ENCODE data around the gene DND1. TPM values are rescaled to one million over a fixed set of nuclear protein-coding genes. Genes with fewer than 3 reads are reported as not detected.

The DND1 gene
- 0.18 and 0.30 TPM in 2 replicates for total RNA-seq

DNA sequence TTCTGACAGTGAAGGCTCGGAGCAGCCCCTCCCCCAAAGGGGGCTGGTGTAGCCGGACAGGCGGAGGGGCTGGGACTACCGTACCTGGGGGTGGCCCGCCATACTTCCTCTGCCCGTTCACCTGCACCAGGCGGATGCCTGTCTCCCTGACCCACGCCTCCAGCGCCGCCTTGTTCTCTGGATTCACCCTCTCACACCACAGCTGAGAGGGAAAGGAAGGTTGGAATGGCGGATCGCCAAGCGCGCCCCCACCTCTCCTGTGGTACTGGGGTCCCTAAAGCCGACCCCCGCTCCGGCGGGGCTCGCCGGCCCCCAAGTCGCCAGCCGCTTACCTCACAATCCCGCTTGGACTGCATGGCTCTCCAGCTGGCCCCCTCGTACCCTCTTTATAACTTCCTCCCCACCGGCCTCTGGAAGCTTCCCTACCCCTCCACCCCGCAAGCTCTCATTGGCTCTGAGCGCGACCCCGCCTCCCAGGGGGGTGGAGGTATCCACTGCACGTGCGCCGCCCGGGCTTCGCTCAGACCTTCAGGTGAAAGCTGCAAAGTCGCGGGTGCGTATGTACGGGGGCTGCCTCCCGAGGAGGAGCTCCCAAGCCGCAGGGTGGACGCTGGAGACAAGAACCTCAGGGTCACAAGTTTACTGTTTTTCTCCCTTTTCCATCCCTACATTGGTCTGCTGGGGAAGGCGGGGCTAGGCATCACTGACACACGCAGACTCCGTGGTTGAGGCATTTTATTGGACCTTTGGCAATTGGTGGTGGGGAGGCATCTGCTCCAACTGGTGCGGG, at the start of gene DND1:
DND1 (minus strand) TSS at position 390 of the 790 bp plus-strand sequence; CDS start at position 356, 34 bp downstream.

GRCh38 chr5:140700177-140701144, 27.1 kb upstream of the DND1 start, which contains the start of gene ZMAT2:
Gene ZMAT2 (plus strand): TSS chr5:140700447. CDS start chr5:140700461, 14 bp downstream.

GRCh38 chr5:140690941-140691924, 17.9 kb upstream of the DND1 start, which contains the start of the genes HARS1 and HARS2:
Gene HARS1 (minus strand): TSS chr5:140691370. CDS start chr5:140691304, 66 bp downstream.
Gene HARS2 (plus strand): TSS chr5:140691455. CDS start chr5:140691649, 194 bp downstream.

DNA sequence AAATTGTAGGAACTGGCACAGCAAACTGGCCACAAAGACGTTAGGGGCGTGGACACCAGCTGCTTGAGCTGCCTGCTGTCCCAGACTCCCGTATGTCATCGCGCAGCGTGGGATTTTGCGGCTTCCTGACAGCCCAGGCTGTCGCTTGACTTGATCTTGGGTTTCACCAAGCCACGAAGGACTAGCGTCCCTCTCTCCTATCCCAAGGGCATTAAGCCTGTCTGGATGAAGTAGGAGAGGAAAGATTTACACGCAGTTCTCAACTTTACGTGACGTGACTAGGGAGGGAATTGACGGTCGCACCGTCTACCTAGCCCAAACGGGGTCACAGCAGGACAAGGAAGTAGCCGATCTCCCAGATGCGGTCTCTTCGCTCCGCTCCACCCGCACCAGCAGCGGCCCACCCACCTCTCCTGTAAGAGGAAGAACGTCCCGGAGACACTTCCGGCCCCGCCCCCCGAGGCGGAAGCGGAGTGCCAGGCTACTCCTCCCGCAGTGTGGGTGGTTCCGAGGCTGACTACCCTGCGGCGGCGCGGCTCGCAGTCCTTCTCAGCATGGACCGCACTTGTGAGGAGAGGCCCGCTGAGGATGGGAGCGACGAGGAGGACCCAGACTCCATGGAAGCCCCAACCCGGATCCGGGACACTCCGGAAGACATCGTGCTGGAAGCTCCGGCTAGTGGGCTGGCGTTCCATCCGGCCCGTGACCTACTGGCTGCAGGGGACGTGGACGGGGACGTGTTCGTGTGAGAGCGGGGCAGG, 8.8 kb downstream of the DND1 start, which contains the start of gene WDR55:
WDR55 (plus strand) TSS at position 546 of the 761 bp plus-strand sequence; CDS start at position 555, 9 bp downstream.

GRCh38 chr5:140639148-140639981, 34.0 kb downstream of the DND1 start, which contains the start of gene TMCO6:
Gene TMCO6 (plus strand): TSS chr5:140639451. CDS start chr5:140639528, 77 bp downstream.

DNA sequence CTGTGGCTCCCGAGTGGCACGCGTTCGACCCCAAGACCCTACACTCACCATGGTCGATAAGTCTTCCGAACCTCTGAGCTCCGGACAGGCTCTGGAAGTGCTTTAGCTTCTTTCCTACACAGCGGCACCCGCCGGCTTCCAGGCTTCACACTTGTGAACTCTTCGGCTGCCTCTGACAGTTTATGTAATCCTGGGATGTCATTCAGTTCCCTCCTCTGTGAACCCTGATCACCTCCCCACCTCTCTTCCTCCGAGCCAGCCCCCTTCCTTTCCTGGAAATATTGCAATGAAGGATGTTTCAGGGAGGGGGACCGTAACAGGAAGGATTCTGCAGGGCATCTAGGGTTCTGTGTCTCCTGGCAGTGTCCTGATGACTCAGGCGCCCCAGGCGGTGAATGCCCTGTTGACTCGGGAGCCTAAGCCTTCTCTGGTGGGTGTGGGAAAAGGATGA, 40.3 kb downstream of the DND1 start, which contains the start of gene CD14:
CD14 (minus strand) TSS at position 155 of the 451 bp plus-strand sequence; CDS start at position 51, 104 bp downstream.

Other genes starting within 250 kb of the DND1 start
- gene EIF4EBP3, start 125.9 kb downstream of the DND1 start, total RNA-seq = 0.28 TPM in 1 of 2 replicates, not detected in the other
- gene SRA1, start 116.1 kb downstream of the DND1 start, total RNA-seq = 37.7 and 40.6 TPM in 2 replicates
- 19.2 and 24.1 TPM in 2 replicates for gene APBB3, start 109.0 kb downstream of the DND1 start, total RNA-seq
- gene SLC35A4, start 108.7 kb downstream of the DND1 start, total RNA-seq = 13.1 and 35.8 TPM in 2 replicates
- gene CD14, start 40.4 kb downstream of the DND1 start, total RNA-seq = 0.55 and 0.59 TPM in 2 replicates
- 3.6 and 5.8 TPM in 2 replicates for gene TMCO6, start 34.1 kb downstream of the DND1 start, total RNA-seq
- 12.5 and 38.0 TPM in 2 replicates for gene NDUFA2, start 25.9 kb downstream of the DND1 start, total RNA-seq
- gene IK, start 25.7 kb downstream of the DND1 start, total RNA-seq = 81.7 and 91.5 TPM in 2 replicates
- gene WDR55, start 8.7 kb downstream of the DND1 start, total RNA-seq = 19.3 and 26.9 TPM in 2 replicates
- 60.3 and 81.0 TPM in 2 replicates for gene HARS1, start 17.8 kb upstream of the DND1 start, total RNA-seq
- gene HARS2, start 17.9 kb upstream of the DND1 start, total RNA-seq = 28.2 and 34.6 TPM in 2 replicates
- 50.9 and 65.3 TPM in 2 replicates for gene ZMAT2, start 26.9 kb upstream of the DND1 start, total RNA-seq
- gene PCDHA1, start 112.6 kb upstream of the DND1 start, total RNA-seq = under 0.01 and 0.09 TPM in 2 replicates
- 0.05 TPM in 1 of 2 replicates, not detected in the other for gene PCDHA2, start 121.3 kb upstream of the DND1 start, total RNA-seq
- 0.23 and 0.59 TPM in 2 replicates for gene PCDHA3, start 127.5 kb upstream of the DND1 start, total RNA-seq
- 0.32 and 0.89 TPM in 2 replicates for gene PCDHA4, start 133.5 kb upstream of the DND1 start, total RNA-seq
- under 0.01 and 0.05 TPM in 2 replicates for gene PCDHA5, start 148.0 kb upstream of the DND1 start, total RNA-seq
- 0.60 and 0.89 TPM in 2 replicates for gene PCDHA6, start 154.4 kb upstream of the DND1 start, total RNA-seq
- 0.74 and 2.4 TPM in 2 replicates for gene PCDHA7, start 160.7 kb upstream of the DND1 start, total RNA-seq
- under 0.01 and 0.23 TPM in 2 replicates for gene PCDHA8, start 167.6 kb upstream of the DND1 start, total RNA-seq
- under 0.01 and 0.09 TPM in 2 replicates for gene PCDHA9, start 174.8 kb upstream of the DND1 start, total RNA-seq
- 0.23 and 0.59 TPM in 2 replicates for gene PCDHA10, start 182.3 kb upstream of the DND1 start, total RNA-seq
- 0.18 and 0.30 TPM in 2 replicates for gene PCDHA11, start 195.4 kb upstream of the DND1 start, total RNA-seq
- gene PCDHA12, start 201.7 kb upstream of the DND1 start, total RNA-seq = 0.18 and 0.59 TPM in 2 replicates
- gene PCDHA13, start 208.5 kb upstream of the DND1 start, total RNA-seq = 0.09 TPM in 1 of 2 replicates, not detected in the other